IPS DF 6.9 (cell line): ENCODE data around the gene PDE5A.

Experiments used
- DNase-seq: peaks from one replicate; pipeline ENCODE4 v3.0.0-alpha.2; 2013; ENCODE audit warnings: low read depth, low spot score
- H3K27ac ChIP-seq: one replicate; pipeline ENCODE4 v1.5.1; 2013; ENCODE audit warnings: low read length, control low read depth
- H3K27me3 ChIP-seq: 2 replicates; pipeline ENCODE4 v1.6.1; 2013; ENCODE audit warnings: mild to moderate bottlenecking, low read length; ENCODE audit not compliant: control insufficient read depth, insufficient read depth
- H3K36me3 ChIP-seq: 2 replicates; pipeline ENCODE4 v1.6.1; 2013; ENCODE audit warnings: low read length; ENCODE audit not compliant: control insufficient read depth, insufficient read depth
- H3K4me1 ChIP-seq: 2 replicates; pipeline ENCODE4 v1.6.1; 2013; ENCODE audit warnings: low read length; ENCODE audit not compliant: control insufficient read depth, insufficient read depth
- H3K4me3 ChIP-seq: 2 replicates; pipeline ENCODE4 v1.5.1; 2013; ENCODE audit warnings: mild to moderate bottlenecking, low read length
- H3K9me3 ChIP-seq: 2 replicates; pipeline ENCODE4 v1.6.1; 2013; ENCODE audit warnings: low read length, inconsistent platforms; ENCODE audit not compliant: control insufficient read depth, insufficient read depth
- WGBS: extraction: QIAGEN DNeasy Blood & Tissue Kit; methylation state at CpG from one replicate; pipeline ENCODE4 v1.1.7; 2013; ENCODE audit warnings: mixed read lengths, missing lambda C conversion rate; ENCODE audit not compliant: insufficient read length, insufficient coverage; 5-methylcytosine and 5-hydroxymethylcytosine counted together

PDE5A gene

GRCh38 chr4:119625761-119626160 is 2.8 kb downstream of the PDE5A start:
- Histone ChIP-seq H3K27ac (no peak overlapping the region), H3K9me3 (no peaks in the 10 kb centered on the region), H3K4me3 (no peak overlapping the region), H3K36me3 (no peaks in the 10 kb centered on the region), H3K4me1 (0 out of 2 replicates have a peak, but pooled peaks cover 1% of the 10 kb centered on the region), H3K27me3 (no peaks in the 10 kb centered on the region)
- no peak for DNase-seq
- WGBS = no CpG with 5 or more reads among the region's 2 CpGs

- Histone ChIP-seq H3K4me1 (0 out of 2 replicates have a peak, but pooled peaks cover 1% of the 10 kb centered on the region), H3K27ac (no peak overlapping the region), H3K36me3 (no peaks in the 10 kb centered on the region), H3K9me3 (no peaks in the 10 kb centered on the region), H3K27me3 (no peaks in the 10 kb centered on the region), H3K4me3 (no peak overlapping the region)
- WGBS = no CpG with 5 or more reads among the region's 4 CpGs
- no peak for DNase-seq
These were observed 4.2 kb downstream of the PDE5A start for GRCh38 chr4:119624356-119624755.

GRCh38 chr4:119623025-119623424 is 5.6 kb downstream of the PDE5A start:
- H3K4me3 ChIP-seq = no peak overlapping the region
- no peaks in the 10 kb centered on the region for H3K27me3 ChIP-seq
- no peak for DNase-seq
- no peaks in the 10 kb centered on the region for H3K36me3 ChIP-seq
- 0 out of 2 replicates have a peak, but pooled peaks cover 1% of the 10 kb centered on the region for H3K4me1 ChIP-seq
- no peaks in the 10 kb centered on the region for H3K9me3 ChIP-seq
- H3K27ac ChIP-seq = no peak overlapping the region

GRCh38 chr4:119615068-119615719 is 13.4 kb downstream of the PDE5A start:
- H3K4me3 ChIP-seq = no peak overlapping the region
- no peaks in the 10 kb centered on the region for H3K27me3 ChIP-seq
- no peak for DNase-seq
- H3K9me3 ChIP-seq = no peaks in the 10 kb centered on the region
- no peak overlapping the region for H3K27ac ChIP-seq
- no peaks in the 10 kb centered on the region for H3K4me1 ChIP-seq
- H3K36me3 ChIP-seq = no peaks in the 10 kb centered on the region

- Histone ChIP-seq H3K9me3 (no peaks in the 10 kb centered on the region), H3K4me1 (no peaks in the 10 kb centered on the region), H3K27ac (no peak overlapping the region), H3K4me3 (no peak overlapping the region), H3K36me3 (no peaks in the 10 kb centered on the region), H3K27me3 (no peaks in the 10 kb centered on the region)
- no peak for DNase-seq
These were observed 24.3 kb downstream of the PDE5A start for GRCh38 chr4:119604266-119604665.

- Histone ChIP-seq H3K4me1 (no peaks in the 10 kb centered on the region; the same call in 1 of the 2 replicates), H3K9me3 (no peaks in the 10 kb centered on the region), H3K4me3 (no peak overlapping the region), H3K27me3 (no peaks in the 10 kb centered on the region), H3K27ac (no peak overlapping the region), H3K36me3 (no peaks in the 10 kb centered on the region)
- no peak for DNase-seq
- WGBS = 100% methylated on average over 1 of the region's 1 CpG
These were observed 26.2 kb downstream of the PDE5A start for GRCh38 chr4:119602366-119602765.

- no peak for DNase-seq
- H3K27ac ChIP-seq = no peak overlapping the region
- H3K9me3 ChIP-seq = no peaks in the 10 kb centered on the region
- no CpG with 5 or more reads among the region's 2 CpGs for WGBS
- no peaks in the 10 kb centered on the region; the same call in none of the 2 replicates for H3K4me1 ChIP-seq
- no peaks in the 10 kb centered on the region for H3K36me3 ChIP-seq
- H3K4me3 ChIP-seq = no peak overlapping the region
- H3K27me3 ChIP-seq = no peaks in the 10 kb centered on the region
These were observed 30.1 kb downstream of the PDE5A start for GRCh38 chr4:119598521-119598920.

GRCh38 chr4:119597377-119597776 is 31.2 kb downstream of the PDE5A start:
- Histone ChIP-seq H3K27ac (no peak overlapping the region), H3K36me3 (no peaks in the 10 kb centered on the region), H3K9me3 (no peaks in the 10 kb centered on the region), H3K27me3 (no peaks in the 10 kb centered on the region), H3K4me1 (no peaks in the 10 kb centered on the region; the same call in none of the 2 replicates), H3K4me3 (no peak overlapping the region)
- DNase-seq = no peak
- no CpG with 5 or more reads among the region's 3 CpGs for WGBS

- Histone ChIP-seq H3K4me3 (no peak overlapping the region), H3K36me3 (no peaks in the 10 kb centered on the region), H3K4me1 (no peaks in the 10 kb centered on the region; the same call in none of the 2 replicates), H3K27me3 (no peaks in the 10 kb centered on the region), H3K27ac (no peak overlapping the region), H3K9me3 (no peaks in the 10 kb centered on the region)
- WGBS = no CpG with 5 or more reads among the region's 5 CpGs
- no peak for DNase-seq
These were observed 34.9 kb downstream of the PDE5A start for GRCh38 chr4:119593698-119594097.

GRCh38 chr4:119592830-119593229 is 35.8 kb downstream of the PDE5A start:
- no peak overlapping the region for H3K4me3 ChIP-seq
- no peaks in the 10 kb centered on the region for H3K36me3 ChIP-seq
- H3K4me1 ChIP-seq = no peaks in the 10 kb centered on the region; the same call in none of the 2 replicates
- H3K9me3 ChIP-seq = no peaks in the 10 kb centered on the region
- WGBS = no CpG with 5 or more reads among the region's 1 CpG
- H3K27ac ChIP-seq = no peak overlapping the region
- no peaks in the 10 kb centered on the region for H3K27me3 ChIP-seq
- no peak for DNase-seq

GRCh38 chr4:119589165-119589564 is 39.4 kb downstream of the PDE5A start:
- H3K4me1 ChIP-seq = no peaks in the 10 kb centered on the region
- DNase-seq = no peak
- no peaks in the 10 kb centered on the region for H3K9me3 ChIP-seq
- H3K36me3 ChIP-seq = no peaks in the 10 kb centered on the region
- H3K4me3 ChIP-seq = no peak overlapping the region
- H3K27me3 ChIP-seq = no peaks in the 10 kb centered on the region
- no peak overlapping the region for H3K27ac ChIP-seq
